ENCODE results near the gene STXBP4. TPM values are rescaled to one million over a fixed set of nuclear protein-coding genes. Genes with fewer than 3 reads are reported as not detected.

The STXBP4 gene
- total RNA-seq, 2 experiments from 2014 or later: 6.0 to 7.6 TPM

DNA sequence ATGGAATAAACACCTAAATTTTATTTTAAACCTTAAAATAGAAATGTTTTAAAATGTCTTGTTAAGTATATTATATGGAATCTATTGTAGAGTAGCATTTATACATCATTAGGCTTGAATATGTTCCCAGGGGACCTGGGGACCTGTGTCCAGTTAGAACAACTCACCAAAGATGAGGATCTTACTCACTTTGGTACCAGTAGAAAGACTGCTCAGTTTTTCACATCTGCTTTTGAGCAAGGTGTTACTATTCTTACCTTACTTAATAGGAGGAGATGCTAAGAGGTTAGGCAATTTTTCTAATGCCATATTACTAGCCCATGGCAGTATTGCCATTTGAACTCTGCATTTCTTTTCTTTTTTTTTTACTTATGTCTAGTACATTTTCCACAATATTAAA, 14.7 kb downstream of the STXBP4 start:
- DNase-seq: no peak
- H3K27me3 Mint-ChIP-seq: no peaks in the 10 kb centered on the region
- H3K4me1 Mint-ChIP-seq: peaks cover 9% of the 10 kb centered on the region
- peaks cover 10% of the 10 kb centered on the region for H3K36me3 Mint-ChIP-seq
- H3K9me3 Mint-ChIP-seq: no peaks in the 10 kb centered on the region
- H3K27ac Mint-ChIP-seq: no peak overlapping the region
- no peak overlapping the region for H3K4me3 Mint-ChIP-seq

DNA sequence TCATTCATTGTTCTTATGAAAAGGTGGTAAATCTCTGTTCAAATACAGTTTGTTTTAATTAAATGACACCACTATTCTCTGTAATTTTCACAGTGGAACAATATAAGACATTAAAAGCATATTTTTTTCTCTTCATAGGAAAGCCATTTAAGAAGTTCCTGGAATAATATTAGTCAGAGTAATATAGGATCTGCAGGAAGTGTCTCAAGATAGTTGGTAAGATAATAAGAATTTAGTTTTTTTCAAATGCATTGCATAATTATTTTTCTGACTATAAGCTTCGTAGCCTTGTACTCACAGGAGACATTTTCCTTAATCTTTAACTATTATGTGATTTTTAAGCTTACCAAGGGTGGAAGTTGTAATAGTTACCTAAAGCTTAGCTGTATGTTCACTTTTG, 16.9 kb downstream of the STXBP4 start:
- peaks cover 7% of the 10 kb centered on the region for H3K4me1 Mint-ChIP-seq
- H3K27me3 Mint-ChIP-seq: no peaks in the 10 kb centered on the region
- H3K4me3 Mint-ChIP-seq: no peak overlapping the region
- peaks cover 2% of the 10 kb centered on the region for H3K36me3 Mint-ChIP-seq
- DNase-seq: no peak
- H3K9me3 Mint-ChIP-seq: no peaks in the 10 kb centered on the region
- no peak overlapping the region for H3K27ac Mint-ChIP-seq

DNA sequence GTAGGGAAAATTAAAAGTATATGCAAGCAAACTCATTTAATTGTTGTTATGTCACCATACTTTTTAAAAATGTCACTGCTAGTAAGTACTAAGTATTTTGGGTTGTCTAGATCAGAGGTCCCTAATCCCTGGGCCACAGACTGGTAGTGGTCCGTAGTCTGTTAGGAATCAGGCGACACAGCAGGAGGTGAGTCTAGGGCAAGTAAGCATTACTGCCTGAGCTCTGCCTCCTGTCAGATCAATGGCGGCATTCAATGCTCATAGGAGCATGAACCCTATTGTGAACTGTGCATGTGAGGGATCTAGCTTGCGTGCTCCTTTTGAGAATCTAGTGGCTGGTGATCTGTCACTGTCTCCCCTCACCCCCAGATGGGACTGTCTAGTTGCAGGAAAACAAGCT, 21.6 kb downstream of the STXBP4 start:
- peaks cover under 1% of the 10 kb centered on the region for H3K4me1 Mint-ChIP-seq
- no peaks in the 10 kb centered on the region for H3K27me3 Mint-ChIP-seq
- no peaks in the 10 kb centered on the region for H3K9me3 Mint-ChIP-seq
- no peak for DNase-seq
- H3K36me3 Mint-ChIP-seq: no peaks in the 10 kb centered on the region
- no peak overlapping the region for H3K27ac Mint-ChIP-seq
- no peak overlapping the region for H3K4me3 Mint-ChIP-seq

DNA sequence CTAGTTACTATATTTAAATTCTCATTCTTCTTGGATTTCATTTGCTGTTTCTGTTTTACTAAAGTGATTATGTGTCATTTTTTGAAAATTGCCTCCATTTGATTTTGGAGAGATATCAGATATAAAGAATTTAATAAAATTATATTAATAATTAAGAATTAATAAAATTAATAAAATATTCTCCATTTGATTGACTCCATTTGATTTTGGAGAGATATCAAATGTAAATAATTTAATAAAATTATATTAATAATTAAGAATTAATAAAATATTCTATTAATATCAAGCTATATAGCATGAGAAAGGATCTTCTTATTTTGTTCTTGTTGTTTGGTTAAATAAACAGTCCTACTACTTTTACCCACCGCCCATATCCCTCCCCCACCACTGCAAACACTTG, 23.0 kb downstream of the STXBP4 start:
- Mint-ChIP-seq H3K27me3 (no peaks in the 10 kb centered on the region), H3K4me1 (no peaks in the 10 kb centered on the region), H3K4me3 (no peak overlapping the region), H3K9me3 (no peaks in the 10 kb centered on the region), H3K36me3 (no peaks in the 10 kb centered on the region), H3K27ac (no peak overlapping the region)
- DNase-seq: no peak

DNA sequence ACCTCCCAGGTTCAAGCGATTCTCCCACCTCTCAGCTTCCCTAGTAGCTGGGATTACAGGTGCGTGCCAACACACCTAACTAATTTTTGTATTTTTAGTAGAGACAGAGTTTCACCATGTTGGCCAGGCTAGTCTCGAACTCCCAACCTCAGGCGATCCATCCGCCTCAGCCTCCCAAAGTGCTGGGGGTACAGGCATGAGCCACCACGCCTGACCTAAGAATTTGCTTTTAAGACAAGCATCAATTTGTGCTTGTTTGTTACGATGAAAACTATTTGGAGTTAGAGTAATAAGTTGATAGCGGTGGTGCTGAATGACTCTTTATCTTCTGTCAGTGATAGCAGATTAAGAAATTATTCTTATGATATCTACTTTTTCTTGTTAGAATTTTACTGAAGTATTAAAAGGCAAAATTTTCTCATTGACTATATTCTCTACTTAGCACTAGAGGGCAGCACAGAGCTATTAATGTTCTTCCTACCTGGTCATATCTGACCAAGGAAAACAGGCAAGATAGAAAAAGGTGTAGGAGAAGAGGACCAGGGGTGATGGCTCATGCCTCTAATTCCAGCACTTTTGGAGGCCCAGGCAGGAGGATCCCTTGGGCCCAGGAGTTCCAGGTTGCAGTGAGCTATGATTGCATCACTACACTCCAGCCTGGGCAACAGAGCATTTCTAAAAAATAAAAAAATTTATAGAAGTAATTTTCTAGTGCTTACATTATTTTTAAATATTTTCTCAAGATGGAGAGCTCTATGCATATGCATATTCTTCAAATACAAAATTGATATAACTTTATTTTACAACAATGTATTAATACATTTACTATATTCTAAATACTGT, 24.5 kb downstream of the STXBP4 start:
- Mint-ChIP-seq H3K9me3 (no peaks in the 10 kb centered on the region), H3K27ac (no peak overlapping the region), H3K4me1 (no peaks in the 10 kb centered on the region), H3K27me3 (no peaks in the 10 kb centered on the region), H3K36me3 (no peaks in the 10 kb centered on the region), H3K4me3 (no peak overlapping the region)
- no peak for DNase-seq

DNA sequence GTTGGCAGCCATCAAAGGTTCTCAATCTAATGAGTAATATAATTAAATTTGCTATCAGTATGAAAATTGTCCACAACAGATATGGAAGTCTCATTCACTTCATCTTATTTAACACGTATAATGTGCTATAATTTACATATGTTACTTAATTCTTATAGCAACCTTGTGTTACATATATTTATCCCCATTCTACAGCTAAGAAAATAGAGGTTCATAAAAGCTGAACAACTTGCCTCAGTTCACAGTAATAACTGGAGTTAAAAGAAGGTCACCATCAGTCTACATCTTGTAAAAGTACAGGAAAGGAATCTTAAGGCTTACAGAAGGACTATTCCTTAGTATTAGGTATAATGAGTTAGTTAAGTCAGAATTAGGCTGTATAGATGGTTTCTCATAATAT, 27.9 kb downstream of the STXBP4 start:
- Mint-ChIP-seq H3K36me3 (peaks cover 3% of the 10 kb centered on the region), H3K4me1 (no peaks in the 10 kb centered on the region), H3K27ac (no peak overlapping the region), H3K4me3 (no peak overlapping the region), H3K27me3 (no peaks in the 10 kb centered on the region), H3K9me3 (no peaks in the 10 kb centered on the region)
- no peak for DNase-seq

DNA sequence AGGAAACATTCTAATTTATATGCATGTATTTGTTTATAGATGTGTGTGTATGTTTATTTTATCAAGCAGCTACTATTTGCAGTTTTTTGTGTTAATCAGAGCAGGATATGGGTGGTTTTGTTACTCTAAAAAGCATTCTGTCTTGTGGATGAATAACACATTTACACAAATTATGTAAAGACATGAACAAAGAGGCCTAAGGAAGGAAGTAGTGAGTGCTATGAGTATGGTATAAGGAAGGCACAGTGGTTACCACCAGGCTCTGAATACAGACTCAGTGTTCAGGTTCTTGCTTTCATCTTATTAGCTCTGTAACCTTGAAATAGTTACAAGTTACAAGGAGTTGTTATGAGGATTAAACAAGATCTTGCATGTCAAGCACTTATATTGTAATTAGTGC, 33.9 kb downstream of the STXBP4 start:
- Mint-ChIP-seq H3K9me3 (no peaks in the 10 kb centered on the region), H3K27ac (no peak overlapping the region), H3K27me3 (no peaks in the 10 kb centered on the region), H3K36me3 (peaks cover 3% of the 10 kb centered on the region), H3K4me1 (no peaks in the 10 kb centered on the region), H3K4me3 (no peak overlapping the region)
- no peak for DNase-seq

DNA sequence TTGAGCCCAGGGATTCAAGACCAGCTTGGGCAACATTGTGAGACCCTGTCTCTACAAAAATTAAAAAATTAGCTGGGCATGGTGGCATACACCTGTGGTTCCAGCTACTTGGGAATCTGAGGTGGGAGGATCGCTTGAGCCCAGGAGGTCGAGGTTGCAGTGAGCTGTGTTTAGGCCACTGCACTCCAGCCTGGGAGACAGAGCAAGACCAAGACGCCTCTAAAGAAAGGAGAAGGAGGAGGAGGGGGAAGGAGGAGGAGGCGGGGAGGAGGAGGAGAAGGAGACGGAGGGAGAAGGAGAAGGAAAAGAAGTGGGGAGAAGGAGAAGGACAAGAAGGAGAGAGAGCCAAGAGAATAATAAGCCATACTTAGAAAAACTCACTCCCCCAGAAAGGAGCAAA, 35.9 kb downstream of the STXBP4 start:
- Mint-ChIP-seq H3K4me3 (no peak overlapping the region), H3K27me3 (no peaks in the 10 kb centered on the region), H3K4me1 (no peaks in the 10 kb centered on the region), H3K27ac (no peak overlapping the region), H3K9me3 (no peaks in the 10 kb centered on the region), H3K36me3 (peaks cover 3% of the 10 kb centered on the region)
- no peak for DNase-seq

DNA sequence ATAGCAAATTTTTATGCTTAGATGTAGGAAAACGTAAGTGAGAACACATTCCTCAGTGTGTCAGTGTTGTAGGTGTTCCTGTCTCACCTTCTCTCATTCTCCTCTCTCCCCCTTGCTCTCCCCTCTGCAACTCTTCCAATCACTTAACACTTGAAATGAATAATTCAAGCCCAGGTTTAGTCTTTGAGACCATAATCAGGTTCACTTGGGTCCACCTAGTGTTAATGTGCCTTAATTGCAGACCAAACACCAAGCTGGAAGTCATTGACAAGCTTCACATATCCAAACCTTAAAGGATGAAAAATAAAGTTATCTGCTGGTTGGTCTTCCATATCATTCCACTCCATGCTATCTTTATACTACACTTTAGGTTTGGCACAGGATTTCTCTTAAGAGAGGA, 37.0 kb downstream of the STXBP4 start:
- no peaks in the 10 kb centered on the region for H3K4me1 Mint-ChIP-seq
- H3K9me3 Mint-ChIP-seq: no peaks in the 10 kb centered on the region
- no peak for DNase-seq
- no peak overlapping the region for H3K4me3 Mint-ChIP-seq
- no peaks in the 10 kb centered on the region for H3K27me3 Mint-ChIP-seq
- no peak overlapping the region for H3K27ac Mint-ChIP-seq
- peaks cover 3% of the 10 kb centered on the region for H3K36me3 Mint-ChIP-seq

DNA sequence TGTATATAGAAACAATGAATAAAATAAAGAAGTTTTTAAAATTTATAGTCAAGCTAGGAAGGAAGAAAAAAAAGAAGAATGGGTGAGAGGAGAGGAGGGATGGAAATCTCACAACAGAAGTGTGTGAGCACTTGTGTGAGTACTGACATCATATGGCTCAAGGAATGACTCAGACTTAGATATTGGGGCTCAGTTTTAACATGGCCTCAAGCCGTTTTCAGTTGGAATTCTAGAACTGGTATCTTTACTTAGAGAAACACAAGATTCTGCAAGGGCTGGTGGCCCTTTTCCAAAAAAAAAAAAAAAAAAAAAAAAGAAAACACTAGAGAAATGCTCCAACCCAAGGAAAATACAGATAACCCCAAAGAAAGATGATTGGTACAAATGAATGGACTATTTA, 55.1 kb downstream of the STXBP4 start:
- H3K4me1 Mint-ChIP-seq: no peaks in the 10 kb centered on the region
- no peaks in the 10 kb centered on the region for H3K27me3 Mint-ChIP-seq
- no peaks in the 10 kb centered on the region for H3K9me3 Mint-ChIP-seq
- peaks cover 3% of the 10 kb centered on the region for H3K36me3 Mint-ChIP-seq
- no peak overlapping the region for H3K27ac Mint-ChIP-seq
- DNase-seq: no peak
- no peak overlapping the region for H3K4me3 Mint-ChIP-seq

DNA sequence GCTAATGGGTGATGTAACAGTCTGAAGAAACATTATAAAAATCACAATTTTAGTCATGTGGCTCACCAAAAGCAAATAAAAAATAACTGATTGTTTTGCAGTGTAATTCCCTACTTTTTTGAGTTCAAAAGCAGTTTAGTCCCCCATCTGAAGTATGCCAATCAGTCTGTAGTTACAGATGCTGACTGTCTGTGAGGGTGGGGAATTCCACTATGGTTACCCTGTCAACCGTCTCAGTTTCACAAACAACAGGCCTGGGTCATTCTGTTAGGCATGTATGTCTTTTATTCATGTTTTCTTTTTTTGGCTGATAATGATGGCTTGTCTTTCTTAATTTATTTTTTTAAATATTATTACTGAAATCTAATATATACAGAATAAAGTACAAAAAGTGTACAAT, 69.3 kb downstream of the STXBP4 start:
- peak; percentile 14 for DNase-seq
- H3K9me3 Mint-ChIP-seq: no peaks in the 10 kb centered on the region

DNA sequence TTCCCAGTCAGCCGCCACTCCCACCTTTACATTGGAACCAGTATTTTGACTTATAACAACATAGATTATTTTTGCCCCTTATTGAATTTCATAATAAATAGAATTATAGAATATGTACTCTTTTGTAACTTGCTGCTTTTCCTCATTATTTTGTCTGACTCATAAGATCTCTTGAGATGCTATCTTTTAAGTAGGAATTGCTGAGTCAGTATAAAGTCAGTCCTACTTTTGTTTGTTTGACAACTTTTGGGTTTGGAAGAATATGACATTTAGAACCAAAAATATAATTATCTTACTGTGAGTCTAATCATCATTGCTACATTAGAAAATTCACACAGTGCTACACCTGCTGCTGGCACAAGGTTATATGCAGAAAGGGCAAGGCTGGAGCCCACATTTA, 69.7 kb downstream of the STXBP4 start:
- no peaks in the 10 kb centered on the region for H3K27me3 Mint-ChIP-seq
- no peak overlapping the region for H3K4me3 Mint-ChIP-seq
- peaks cover 2% of the 10 kb centered on the region for H3K4me1 Mint-ChIP-seq
- DNase-seq: no peak
- peaks cover 14% of the 10 kb centered on the region for H3K36me3 Mint-ChIP-seq
- H3K27ac Mint-ChIP-seq: no peak overlapping the region
- no peaks in the 10 kb centered on the region for H3K9me3 Mint-ChIP-seq

More for the DNA sequence above, 69.3 kb downstream of the STXBP4 start:
- H3K27ac Mint-ChIP-seq: no peak overlapping the region
- peaks cover 2% of the 10 kb centered on the region for H3K4me1 Mint-ChIP-seq
- no peaks in the 10 kb centered on the region for H3K27me3 Mint-ChIP-seq
- peaks cover 14% of the 10 kb centered on the region for H3K36me3 Mint-ChIP-seq
- H3K4me3 Mint-ChIP-seq: no peak overlapping the region

DNA sequence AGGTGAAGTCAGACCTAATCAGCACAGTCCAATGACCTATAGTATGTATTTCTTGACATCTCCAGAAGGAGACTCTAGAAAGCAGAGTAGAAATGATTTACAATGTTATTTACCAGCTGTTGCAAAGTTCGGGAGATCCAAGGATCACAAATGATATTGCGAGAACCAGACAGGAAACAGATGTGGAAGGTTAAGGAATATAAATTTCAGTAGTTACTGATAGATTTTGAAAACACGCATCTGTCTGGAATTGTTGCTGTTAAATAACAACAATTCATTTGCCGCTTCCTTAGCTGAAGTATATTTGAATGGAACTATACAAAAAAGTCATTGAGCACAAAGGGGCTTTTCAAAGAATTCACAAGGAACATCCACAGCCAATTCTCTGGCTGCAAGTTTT, 72.0 kb downstream of the STXBP4 start:
- DNase-seq: no peak
- H3K4me1 Mint-ChIP-seq: peaks cover 2% of the 10 kb centered on the region
- peaks cover 19% of the 10 kb centered on the region for H3K36me3 Mint-ChIP-seq
- no peak overlapping the region for H3K4me3 Mint-ChIP-seq
- no peak overlapping the region for H3K27ac Mint-ChIP-seq
- H3K9me3 Mint-ChIP-seq: no peaks in the 10 kb centered on the region
- H3K27me3 Mint-ChIP-seq: no peaks in the 10 kb centered on the region

DNA sequence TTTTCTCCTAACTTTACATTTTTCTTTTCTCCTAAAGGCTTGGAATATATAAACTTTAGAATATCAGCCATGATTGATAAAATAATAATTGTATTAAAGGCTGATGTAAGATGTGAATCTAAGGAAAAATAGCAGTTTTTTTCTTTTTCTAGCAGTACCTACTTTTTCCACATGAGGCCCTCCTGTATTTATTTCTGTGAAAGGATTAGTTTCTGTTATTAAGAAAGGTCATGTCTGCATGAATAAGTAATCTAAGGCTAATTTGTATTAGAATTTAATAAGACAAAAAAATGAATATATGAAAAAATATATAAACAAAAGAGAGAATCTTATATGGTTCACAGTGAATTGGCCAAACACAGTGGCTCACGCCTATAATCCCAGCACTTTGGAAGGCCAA, 85.3 kb downstream of the STXBP4 start:
- Mint-ChIP-seq H3K27me3 (no peaks in the 10 kb centered on the region), H3K4me3 (no peak overlapping the region), H3K4me1 (no peaks in the 10 kb centered on the region), H3K27ac (no peak overlapping the region), H3K36me3 (peaks cover 11% of the 10 kb centered on the region), H3K9me3 (no peaks in the 10 kb centered on the region)
- no peak for DNase-seq

DNA sequence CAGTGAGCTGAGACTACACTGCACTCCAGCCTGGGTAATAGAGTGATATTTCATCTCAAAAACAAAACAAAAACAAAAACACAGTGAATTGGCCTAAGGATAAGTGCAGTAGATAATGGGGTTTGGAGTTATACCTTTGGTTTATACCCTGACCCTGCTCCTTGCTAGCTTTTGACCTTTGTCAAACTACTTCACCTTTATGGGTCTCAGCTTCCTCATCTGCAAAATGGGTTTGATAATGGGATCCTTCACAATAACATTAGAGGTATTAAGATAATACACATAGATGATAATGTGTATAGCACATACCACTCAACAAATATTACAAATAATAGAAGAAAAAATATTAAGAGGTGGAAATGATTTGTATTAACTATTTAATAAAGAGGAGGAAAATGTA, 85.9 kb downstream of the STXBP4 start:
- Mint-ChIP-seq H3K27ac (no peak overlapping the region), H3K27me3 (no peaks in the 10 kb centered on the region), H3K4me1 (no peaks in the 10 kb centered on the region), H3K36me3 (peaks cover 6% of the 10 kb centered on the region), H3K9me3 (no peaks in the 10 kb centered on the region), H3K4me3 (no peak overlapping the region)
- no peak for DNase-seq

DNA sequence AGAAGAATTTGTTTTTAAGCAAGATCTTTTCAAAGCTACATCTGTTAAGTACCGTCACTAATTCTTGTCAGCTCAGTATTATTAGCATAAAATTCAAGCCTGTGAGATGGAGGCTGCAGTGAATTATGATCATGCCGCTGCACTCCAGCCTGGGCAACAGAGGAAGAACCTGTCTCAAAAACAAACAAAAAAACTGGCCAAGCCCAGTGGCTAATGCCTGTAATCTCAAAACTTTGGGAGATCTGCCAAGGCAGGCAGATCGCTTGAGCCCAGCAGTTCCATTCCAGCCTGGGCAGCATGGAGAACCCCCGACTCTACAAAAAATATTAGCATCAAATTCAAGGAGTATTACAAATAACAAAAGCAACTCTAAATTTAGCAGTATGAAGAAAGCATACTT, 88.0 kb downstream of the STXBP4 start:
- Mint-ChIP-seq H3K27me3 (no peaks in the 10 kb centered on the region), H3K36me3 (peaks cover 3% of the 10 kb centered on the region), H3K4me1 (no peaks in the 10 kb centered on the region), H3K4me3 (no peak overlapping the region), H3K27ac (no peak overlapping the region), H3K9me3 (no peaks in the 10 kb centered on the region)
- no peak for DNase-seq
